IPS-20b (cell line): Measurements from ENCODE around the gene PIK3R6.
"Not testable (repeated sequence)": the region's sequence is repeated elsewhere in the genome, so short reads cannot be mapped to it uniquely, and the experiment has no call there.

Source experiments
- H3K27ac ChIP-seq: one replicate; pipeline ENCODE4 v1.5.1; 2013; ENCODE audit warnings: low read length
- H3K27me3 ChIP-seq: 2 replicates; pipeline ENCODE4 v1.6.1; 2013; ENCODE audit warnings: mild to moderate bottlenecking, low read length, inconsistent platforms; ENCODE audit not compliant: insufficient read depth
- H3K36me3 ChIP-seq: 2 replicates; pipeline ENCODE4 v1.6.1; 2013; ENCODE audit warnings: low read depth, mild to moderate bottlenecking, inconsistent platforms, low read length, moderate library complexity; ENCODE audit not compliant: insufficient read depth
- H3K4me1 ChIP-seq: 2 replicates; pipeline ENCODE4 v1.6.1; 2013; ENCODE audit warnings: mild to moderate bottlenecking, control low read depth, inconsistent platforms, low read length, moderate library complexity; ENCODE audit not compliant: insufficient read depth
- H3K4me3 ChIP-seq: 2 replicates; pipeline ENCODE4 v1.5.1; 2013; ENCODE audit warnings: mild to moderate bottlenecking, low read length, inconsistent platforms
- H3K9ac ChIP-seq: 2 replicates; pipeline ENCODE4 v1.6.1; 2013; ENCODE audit warnings: low read depth, mild to moderate bottlenecking, inconsistent platforms, low read length, moderate library complexity
- H3K9me3 ChIP-seq: 2 replicates; pipeline ENCODE4 v1.6.1; 2013; ENCODE audit warnings: mild to moderate bottlenecking, low read depth, low read length, inconsistent platforms; ENCODE audit not compliant: insufficient read depth

PIK3R6 gene

DNA sequence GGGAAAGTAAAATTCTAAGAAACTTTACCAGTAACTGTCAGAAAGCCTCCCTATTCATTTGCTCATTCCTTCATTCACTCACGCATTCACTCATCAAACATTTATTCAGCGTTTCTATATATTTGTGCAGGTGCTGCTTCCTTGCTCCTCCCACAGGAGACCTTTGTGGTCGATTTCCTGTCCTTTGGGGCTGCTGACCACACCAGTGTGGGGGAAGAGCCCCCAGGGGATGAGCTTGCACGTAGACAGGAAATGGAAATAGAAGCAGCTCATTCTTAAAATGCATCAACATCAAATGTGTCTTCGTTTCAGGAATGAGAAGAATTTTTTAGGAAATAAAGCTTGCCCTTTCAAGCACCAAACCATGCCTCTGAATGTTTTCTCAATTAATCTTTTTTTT, 9.6 kb downstream of the PIK3R6 start:
- Histone ChIP-seq H3K4me3 (no peak overlapping the region), H3K9me3 (no peaks in the 10 kb centered on the region), H3K27ac (no peak overlapping the region), H3K4me1 (peaks cover 5% of the 10 kb centered on the region; the same call in 1 of the 2 replicates), H3K36me3 (no peaks in the 10 kb centered on the region), H3K27me3 (no peaks in the 10 kb centered on the region), H3K9ac (no peak overlapping the region)

DNA sequence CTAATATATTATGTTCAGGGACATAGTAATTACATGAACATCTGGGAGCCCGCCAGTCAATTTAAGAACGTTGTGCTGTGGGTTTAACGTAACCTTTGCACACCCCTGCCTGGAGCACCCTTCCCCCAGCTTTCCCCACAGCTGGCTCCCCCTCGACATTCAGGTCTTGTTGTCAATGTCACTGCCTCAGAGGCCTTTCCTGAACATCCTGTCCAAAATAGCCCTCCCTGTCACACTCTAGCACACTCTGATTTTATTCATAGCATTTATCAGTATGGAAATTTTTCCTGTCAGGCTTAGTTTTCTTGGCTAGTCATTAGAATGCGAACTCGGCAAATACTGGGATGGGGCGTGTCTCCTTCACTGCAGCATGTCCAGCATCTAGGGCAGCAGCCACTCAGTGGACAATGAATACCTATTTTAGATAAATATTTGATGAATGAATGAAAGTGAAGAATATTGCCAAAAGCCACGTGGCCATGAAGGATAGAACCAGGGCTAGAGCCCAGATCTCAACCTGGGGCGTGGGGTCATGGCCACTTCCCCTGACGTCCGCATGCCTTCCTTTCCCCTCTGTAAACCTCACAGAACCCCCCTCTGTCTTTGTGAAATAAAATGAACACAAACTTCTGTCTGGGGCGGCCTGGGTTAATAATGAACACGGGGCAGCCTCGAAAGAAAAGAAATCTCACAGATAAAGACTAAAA, 10.5 kb downstream of the PIK3R6 start:
- Histone ChIP-seq H3K27ac (no peak overlapping the region), H3K27me3 (no peaks in the 10 kb centered on the region), H3K36me3 (no peaks in the 10 kb centered on the region), H3K4me3 (no peak overlapping the region), H3K9ac (no peak overlapping the region), H3K4me1 (peaks cover 5% of the 10 kb centered on the region; the same call in 1 of the 2 replicates), H3K9me3 (no peaks in the 10 kb centered on the region)

DNA sequence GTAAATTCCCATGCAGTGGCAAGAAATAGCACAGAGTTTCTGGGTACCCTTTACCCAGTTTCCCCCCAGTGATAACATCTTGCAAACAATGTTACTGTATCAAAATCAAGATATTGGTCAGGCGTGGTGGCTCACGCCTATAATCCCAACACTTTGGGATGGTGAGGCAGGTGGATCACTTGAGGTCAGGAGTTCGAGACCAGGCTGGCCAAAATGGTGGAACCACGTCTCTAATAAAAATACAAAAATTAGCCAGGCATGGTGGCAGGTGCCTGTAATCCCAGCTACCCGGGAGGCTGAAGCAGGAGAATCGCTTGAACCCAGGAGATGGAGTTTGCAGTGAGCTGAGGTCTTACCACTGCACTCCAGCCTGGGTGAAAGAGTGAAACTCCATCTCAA, 11.3 kb downstream of the PIK3R6 start:
- H3K36me3 ChIP-seq, H3K4me3 ChIP-seq, H3K27ac ChIP-seq, H3K4me1 ChIP-seq, H3K9ac ChIP-seq, H3K27me3 ChIP-seq, H3K9me3 ChIP-seq: not testable (repeated sequence)

DNA sequence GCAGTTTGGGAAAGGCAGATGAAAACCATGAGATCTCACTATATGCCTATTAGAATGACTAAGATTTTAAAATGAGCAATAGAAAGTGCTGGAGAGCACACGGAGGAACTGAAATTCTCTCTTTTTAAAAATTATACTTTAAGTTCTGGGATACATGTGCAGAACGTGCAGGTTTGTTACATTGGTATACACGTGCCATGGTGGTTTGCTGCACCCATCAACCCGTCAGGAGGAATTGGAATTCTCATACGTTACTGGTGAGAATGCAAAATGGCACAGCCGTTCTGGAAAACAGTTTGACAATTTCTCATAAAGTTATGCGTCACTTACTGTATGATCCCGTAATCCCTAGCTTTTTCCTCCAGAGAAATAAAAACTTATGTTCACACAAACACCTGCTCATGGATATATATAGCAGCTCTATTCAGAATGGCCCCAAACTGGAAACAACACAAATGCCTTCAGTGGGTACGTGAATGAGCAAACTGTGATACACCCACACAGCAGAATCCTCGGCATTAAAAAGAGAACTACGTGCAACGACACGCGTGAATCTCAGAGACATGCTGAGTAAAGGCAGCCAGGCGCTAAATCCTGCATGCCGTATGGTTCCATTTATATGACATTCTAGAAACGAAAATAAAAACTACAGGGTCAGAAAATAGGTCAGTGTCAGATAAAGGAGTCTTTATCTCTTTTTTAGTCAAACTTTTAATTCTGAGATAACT, 11.8 kb downstream of the PIK3R6 start:
- Histone ChIP-seq H3K4me1 (peaks cover 5% of the 10 kb centered on the region; the same call in 1 of the 2 replicates), H3K9me3 (no peaks in the 10 kb centered on the region), H3K27ac (no peak overlapping the region), H3K4me3 (no peak overlapping the region), H3K36me3 (no peaks in the 10 kb centered on the region), H3K27me3 (no peaks in the 10 kb centered on the region), H3K9ac (no peak overlapping the region)

DNA sequence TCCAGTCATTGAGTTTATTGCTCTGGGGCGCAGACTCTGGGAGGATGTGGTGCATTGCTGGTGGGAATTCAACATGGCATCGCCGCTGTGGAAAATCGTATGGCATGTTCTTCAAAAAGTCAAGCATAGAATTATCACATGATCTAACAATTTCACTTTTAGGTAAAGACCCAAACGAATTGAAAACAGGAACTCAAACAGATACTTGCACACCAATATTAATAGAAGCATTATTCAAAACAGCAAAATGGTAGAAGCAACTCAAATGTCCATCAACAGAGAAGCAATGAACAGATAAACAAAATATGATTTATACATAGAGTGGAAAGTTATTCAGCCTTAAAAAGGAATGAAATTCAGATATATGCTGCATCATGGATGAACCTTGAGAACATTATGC, 15.9 kb downstream of the PIK3R6 start:
- Histone ChIP-seq H3K36me3 (no peaks in the 10 kb centered on the region), H3K27me3 (no peaks in the 10 kb centered on the region), H3K27ac (no peak overlapping the region), H3K4me3 (no peak overlapping the region), H3K9ac (no peak overlapping the region), H3K4me1 (peaks cover 5% of the 10 kb centered on the region; the same call in 1 of the 2 replicates), H3K9me3 (no peaks in the 10 kb centered on the region)

DNA sequence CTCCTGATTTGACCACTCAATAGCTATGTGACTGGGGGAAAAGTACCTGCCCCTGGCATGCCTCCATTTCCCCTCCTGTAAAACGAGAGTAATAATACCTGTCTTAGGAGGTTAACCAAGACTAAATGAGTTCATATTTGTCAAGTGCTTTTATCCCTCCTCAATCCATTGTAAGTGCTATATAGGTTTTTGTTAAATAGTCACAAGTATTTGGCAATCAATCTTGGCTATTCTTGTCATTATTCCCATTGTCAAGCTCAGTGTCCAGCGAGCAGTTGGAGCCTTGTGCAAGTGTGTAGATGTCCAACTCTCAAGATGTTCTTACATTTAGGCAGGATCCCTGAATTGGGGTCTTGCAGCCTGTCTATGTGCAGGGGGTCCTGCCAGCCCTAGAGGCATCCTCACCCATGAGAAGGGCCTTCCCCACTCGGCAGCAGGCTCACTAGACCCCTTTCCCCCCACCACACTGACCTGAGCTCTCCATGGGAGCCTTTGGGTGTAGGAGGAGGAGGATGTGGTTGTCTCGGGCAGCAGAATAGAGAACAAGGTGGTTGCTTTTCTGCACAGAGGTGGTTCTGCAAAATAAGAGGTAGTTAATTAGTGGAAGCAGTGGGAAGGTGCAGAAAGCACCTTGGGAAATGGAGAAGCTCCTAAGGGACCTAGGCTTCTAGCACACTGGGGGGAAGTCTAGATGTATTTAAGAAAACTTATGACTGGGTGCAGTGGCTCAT, 18.0 kb downstream of the PIK3R6 start:
- Histone ChIP-seq H3K36me3 (no peaks in the 10 kb centered on the region), H3K9ac (no peak overlapping the region), H3K4me3 (no peak overlapping the region), H3K4me1 (peaks cover 5% of the 10 kb centered on the region; the same call in 1 of the 2 replicates), H3K27ac (no peak overlapping the region), H3K27me3 (no peaks in the 10 kb centered on the region), H3K9me3 (no peaks in the 10 kb centered on the region)

DNA sequence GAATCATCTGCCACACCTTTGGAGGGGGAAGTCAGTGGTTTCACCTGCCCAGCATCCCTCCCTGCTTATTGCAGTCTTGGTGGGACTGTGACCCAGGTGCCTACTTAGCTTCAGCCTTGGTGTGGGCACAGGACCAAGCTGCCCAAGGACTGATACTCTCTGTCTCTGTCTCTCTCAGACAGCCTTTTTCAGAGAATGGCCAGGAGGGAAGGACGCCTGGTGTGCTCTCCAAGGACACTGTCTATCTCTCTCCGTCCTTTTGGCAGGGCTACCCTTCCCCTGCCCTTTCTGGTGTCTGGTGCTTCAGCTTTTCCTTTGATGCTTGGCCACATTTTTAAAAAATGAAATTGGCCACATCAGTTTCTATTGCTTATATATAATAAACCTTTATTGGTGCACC, 19.6 kb downstream of the PIK3R6 start:
- Histone ChIP-seq H3K27ac (no peak overlapping the region), H3K4me1 (peaks cover 5% of the 10 kb centered on the region; the same call in 1 of the 2 replicates), H3K36me3 (no peaks in the 10 kb centered on the region), H3K9me3 (no peaks in the 10 kb centered on the region), H3K9ac (no peak overlapping the region), H3K27me3 (no peaks in the 10 kb centered on the region), H3K4me3 (no peak overlapping the region)

DNA sequence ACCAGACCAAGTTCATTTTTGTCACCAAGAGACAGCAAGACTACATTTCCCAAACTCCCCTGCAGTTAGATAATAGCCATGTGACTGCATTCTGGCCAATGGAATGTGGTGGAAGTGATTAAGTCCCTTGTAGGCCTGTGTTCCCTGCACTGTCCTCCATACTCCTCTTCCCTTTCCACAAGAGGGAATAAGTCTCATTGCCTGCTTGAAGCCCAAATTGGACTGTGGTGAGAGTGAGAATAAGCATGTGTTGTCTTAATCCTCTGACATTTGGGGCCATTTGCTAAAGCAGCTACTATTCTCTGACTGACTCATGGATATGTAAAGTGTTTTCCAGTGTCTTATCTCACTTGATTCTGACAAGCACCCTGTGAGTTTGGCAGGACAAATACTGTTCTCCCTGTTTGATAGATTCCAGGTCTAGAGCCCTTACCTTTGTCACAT, 20.7 kb downstream of the PIK3R6 start:
- H3K9ac ChIP-seq, result no peak overlapping the region
- peaks cover 5% of the 10 kb centered on the region; the same call in 1 of the 2 replicates for H3K4me1 ChIP-seq
- no peaks in the 10 kb centered on the region for H3K36me3 ChIP-seq
- H3K27ac ChIP-seq, result no peak overlapping the region
- H3K27me3 ChIP-seq, result no peaks in the 10 kb centered on the region
- H3K4me3 ChIP-seq, result no peak overlapping the region
- no peaks in the 10 kb centered on the region for H3K9me3 ChIP-seq

DNA sequence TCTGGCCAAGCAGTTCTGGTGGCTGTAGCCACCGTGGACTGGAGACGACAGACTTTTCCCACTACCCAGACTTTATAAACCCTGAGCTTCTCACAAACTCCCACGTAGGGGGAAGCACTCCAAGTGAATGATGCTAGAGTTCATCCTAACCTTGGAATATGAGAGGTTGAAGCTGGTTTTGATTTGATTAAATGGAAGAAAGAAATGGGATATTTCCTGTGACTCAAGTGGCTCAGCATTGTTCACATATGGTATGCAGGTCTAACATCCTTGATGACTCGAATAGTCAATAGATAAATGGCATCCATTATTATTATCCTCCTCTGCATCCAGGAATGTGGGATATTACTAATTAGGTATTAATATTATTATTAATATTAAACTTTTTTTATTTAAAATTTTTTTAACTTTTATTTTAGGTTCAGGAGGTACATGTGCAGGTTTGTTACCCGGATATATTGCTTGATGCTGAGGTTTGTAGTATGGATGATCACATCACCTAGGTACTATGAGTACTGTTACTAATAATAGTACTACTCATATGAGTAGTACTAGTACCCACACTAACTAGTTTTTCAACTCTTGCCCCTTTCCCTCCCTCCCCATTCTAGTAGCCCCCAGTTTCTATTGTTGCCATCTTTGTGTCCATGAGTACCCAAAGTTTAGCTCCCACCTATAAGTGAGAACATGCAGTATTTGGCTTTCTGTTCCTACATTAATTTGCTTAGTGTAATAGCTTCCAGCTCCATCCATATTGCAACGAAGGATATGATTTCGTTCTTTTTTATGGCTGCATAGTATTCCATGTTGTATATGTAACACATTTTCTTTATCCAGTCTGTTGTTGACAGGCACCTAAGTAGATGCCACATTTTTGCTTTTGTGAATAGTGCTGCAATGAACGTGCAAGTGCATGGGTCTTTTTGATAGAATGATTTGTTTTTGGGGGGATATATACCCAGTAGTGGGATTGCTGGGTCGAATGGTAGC, 22.9 kb downstream of the PIK3R6 start:
- no peaks in the 10 kb centered on the region for H3K9me3 ChIP-seq
- no peaks in the 10 kb centered on the region for H3K27me3 ChIP-seq
- H3K27ac ChIP-seq, result no peak overlapping the region
- no peak overlapping the region for H3K4me3 ChIP-seq
- H3K9ac ChIP-seq, result no peak overlapping the region
- no peaks in the 10 kb centered on the region for H3K36me3 ChIP-seq
- peaks cover 5% of the 10 kb centered on the region; the same call in 1 of the 2 replicates for H3K4me1 ChIP-seq

DNA sequence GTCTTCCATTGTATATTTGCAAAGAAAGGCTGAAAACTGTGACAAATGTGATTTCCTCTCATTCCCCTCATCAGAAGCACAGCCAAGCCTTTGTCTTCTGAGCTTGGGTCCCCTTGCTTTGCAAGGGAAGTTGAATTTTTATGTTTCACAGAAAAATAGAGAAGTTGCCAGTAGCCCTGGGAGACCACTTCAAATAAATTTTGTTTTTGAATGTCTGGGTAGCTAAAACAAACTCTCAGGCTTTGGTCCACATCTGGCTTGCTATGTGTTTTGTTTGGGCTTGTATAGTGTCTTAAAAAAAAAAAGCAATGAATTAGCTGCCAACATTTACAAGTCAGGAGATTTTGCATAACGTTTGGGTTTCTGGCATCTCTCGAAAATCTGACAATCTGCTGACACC, 24.1 kb downstream of the PIK3R6 start:
- H3K27me3 ChIP-seq, result no peaks in the 10 kb centered on the region
- no peaks in the 10 kb centered on the region for H3K9me3 ChIP-seq
- H3K27ac ChIP-seq, result no peak overlapping the region
- H3K9ac ChIP-seq, result no peak overlapping the region
- H3K4me1 ChIP-seq, result peaks cover 5% of the 10 kb centered on the region; the same call in 1 of the 2 replicates
- H3K4me3 ChIP-seq, result no peak overlapping the region
- no peaks in the 10 kb centered on the region for H3K36me3 ChIP-seq

DNA sequence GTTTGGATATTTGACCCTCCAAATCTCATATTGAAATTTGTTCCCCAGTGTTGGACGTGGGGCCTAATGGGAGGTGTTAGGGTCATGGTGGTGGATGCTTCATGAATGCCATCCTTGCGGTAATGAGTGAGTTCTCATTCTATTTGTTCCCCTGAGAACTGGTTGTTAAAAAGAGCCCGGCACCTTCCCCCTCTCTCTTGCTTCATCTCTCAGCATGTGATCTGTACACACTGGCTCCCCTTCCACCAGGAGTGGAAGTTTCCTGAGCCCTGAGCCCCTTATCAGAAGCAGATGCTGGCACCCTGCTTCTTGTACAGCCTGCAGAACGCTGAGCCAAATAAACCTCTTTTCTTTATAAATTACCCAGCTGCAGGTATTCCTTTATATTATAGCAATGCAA, 25.6 kb downstream of the PIK3R6 start:
- H3K9ac ChIP-seq, result no peak overlapping the region
- no peaks in the 10 kb centered on the region for H3K9me3 ChIP-seq
- H3K27ac ChIP-seq, result no peak overlapping the region
- H3K27me3 ChIP-seq, result no peaks in the 10 kb centered on the region
- H3K36me3 ChIP-seq, result no peaks in the 10 kb centered on the region
- no peak overlapping the region for H3K4me3 ChIP-seq
- H3K4me1 ChIP-seq, result peaks cover 1% of the 10 kb centered on the region; the same call in 1 of the 2 replicates
